NCI-H2227 (cell line): ENCODE measurements around the gene DENND4A.

Source experiments
- DNase-seq: peaks from one replicate; lab custom pipeline; 2025; ENCODE audit not compliant: unreplicated experiment; lab: John Stamatoyannopoulos, UW

Gene DENND4A

GRCh38 chr15:65789759-65790425 is 2.2 kb downstream of the DENND4A start:
- DNase-seq, result no peak

DNA sequence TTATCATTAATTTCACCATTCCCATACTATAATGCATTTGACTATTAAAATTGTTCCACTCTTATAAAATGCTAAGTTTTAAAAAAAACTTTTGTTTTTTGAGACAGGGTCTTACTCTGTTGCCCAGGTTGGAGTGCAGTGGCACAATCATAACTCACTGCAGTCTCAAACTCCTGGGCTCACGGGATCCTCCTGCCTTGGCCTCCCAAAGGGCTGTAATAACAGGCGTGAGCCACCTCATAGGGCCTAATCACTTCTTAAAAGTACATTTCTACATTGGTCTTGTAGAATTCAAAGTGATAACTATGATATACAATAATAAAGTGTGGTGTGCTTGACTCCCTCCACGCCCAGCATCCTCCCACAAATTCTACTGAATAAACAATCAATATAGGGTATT is 3.0 kb downstream of the DENND4A start:
- no peak for DNase-seq

GRCh38 chr15:65787260-65787659 is 4.8 kb downstream of the DENND4A start:
- no peak for DNase-seq

DNA sequence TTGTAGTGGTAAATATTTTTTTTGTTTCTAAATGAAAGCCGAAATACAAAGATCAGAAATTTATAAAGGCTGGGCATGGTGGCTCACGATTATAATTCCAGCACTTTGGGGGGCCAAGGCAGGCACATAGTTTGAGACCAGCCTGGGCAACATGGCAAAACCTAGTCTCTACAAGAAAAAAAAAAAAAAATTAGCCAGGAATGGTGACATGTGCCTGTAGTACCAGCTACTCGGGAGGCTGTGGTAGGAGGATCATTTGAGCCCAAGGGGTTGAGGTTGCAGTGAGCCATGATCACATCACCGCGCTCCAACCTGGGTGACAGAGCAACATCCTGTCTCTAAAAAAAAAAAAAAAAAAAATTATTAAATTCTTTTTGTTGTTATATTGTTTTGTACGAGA is 6.9 kb downstream of the DENND4A start:
- no peak for DNase-seq

DNA sequence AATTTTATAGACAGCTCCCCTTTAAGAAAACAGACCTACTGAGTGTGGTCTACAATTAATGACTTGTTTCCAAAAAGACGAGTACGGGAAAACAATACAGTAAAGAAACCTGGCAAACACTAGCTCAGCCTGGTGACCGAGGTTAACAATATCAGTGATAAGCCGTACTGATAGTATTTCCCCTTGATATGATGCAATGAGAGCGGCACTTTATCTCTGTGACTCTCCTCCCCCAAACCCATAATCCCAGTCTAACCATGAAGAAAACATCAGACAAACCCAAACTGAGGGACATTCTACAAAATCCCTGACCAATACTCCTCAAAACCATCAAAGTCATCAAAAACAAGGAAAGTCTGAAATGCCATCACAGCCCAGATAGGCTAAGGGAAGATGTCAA is 8.2 kb downstream of the DENND4A start:
- DNase-seq, result no peak

DNA sequence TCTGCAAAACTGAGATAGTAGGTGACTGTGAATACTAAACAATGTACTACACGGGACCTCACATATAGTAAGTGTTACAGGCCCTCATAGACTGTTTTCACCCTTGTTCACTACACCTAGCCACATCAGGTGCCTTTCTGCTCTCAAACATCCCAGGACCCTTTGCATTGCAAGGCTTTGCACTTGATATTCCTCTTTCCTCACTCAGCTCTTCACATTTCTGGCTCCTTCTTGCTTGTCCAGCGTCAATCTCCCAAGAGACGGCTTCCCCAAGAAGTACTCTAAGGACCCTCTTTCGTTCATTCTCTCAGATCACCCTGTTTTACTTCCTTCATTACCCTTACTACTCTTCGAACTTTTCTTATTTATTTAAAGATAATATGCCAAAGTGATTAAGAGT is 10.0 kb downstream of the DENND4A start:
- no peak for DNase-seq

GRCh38 chr15:65778701-65779100 is 13.4 kb downstream of the DENND4A start:
- DNase-seq, result peak; percentile 24

DNA sequence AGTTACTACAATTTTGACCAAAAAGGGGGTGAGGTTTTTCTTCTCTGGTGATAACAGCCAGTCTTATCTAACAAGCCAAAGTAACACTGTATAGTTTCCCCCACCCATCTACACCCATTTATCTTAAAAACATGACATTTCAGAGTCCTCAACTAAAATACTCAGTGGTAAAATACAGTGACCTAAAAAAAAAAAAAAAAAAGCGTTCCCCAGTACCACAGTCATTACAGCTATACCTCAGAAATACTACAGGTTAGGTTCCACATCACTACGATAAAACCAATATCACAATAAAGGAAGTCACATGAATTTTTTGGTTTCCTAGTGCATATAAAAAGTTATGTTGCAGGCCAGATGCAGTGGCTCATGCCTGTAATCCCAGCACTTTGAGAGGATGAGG is 13.8 kb downstream of the DENND4A start:
- DNase-seq, result no peak

- no peak for DNase-seq
Measured at GRCh38 chr15:65777843-65778242, 14.2 kb downstream of the DENND4A start.

- no peak for DNase-seq
Measured at GRCh38 chr15:65777053-65777452, 15.0 kb downstream of the DENND4A start.

GRCh38 chr15:65773386-65774111 is 18.5 kb downstream of the DENND4A start:
- no peak for DNase-seq

DNA sequence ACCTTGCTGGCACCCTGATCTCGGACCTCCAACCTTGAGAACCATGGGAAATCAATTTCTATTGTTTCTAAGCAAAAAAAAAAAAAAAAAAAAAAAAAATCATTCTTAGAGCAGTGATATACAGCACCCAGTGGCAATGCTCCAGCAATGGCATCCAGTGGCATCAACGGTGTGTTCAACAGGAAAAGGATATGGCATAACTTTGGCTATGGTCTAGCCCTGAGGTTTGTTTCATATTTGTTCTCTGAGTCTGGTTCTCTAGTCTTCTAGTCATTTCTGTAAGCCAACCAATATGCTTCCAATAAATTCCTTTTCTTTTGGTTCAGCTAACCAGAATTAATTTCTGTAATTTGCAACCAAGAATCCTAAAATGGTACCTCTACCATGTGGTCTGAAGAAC is 19.2 kb downstream of the DENND4A start:
- no peak for DNase-seq

DNA sequence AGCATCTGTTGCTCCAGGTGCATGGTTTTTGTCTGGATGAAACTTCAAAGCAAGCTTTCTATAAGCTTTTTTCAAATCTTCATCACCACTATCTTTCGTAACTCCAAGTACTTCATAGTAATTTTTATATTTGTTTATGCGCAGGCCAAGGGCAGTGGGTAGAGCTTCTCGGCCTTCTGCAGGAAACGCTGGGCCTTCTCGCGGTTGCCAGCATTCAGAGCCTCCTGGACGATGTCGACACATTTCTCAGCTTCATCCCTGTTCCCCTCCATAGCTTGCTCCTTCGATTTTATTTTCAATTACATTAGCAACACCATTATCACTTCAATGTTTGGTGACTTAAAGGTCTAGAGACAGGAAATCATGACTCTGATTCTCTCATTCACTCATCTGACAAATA is 20.2 kb downstream of the DENND4A start:
- DNase-seq, result no peak

DNA sequence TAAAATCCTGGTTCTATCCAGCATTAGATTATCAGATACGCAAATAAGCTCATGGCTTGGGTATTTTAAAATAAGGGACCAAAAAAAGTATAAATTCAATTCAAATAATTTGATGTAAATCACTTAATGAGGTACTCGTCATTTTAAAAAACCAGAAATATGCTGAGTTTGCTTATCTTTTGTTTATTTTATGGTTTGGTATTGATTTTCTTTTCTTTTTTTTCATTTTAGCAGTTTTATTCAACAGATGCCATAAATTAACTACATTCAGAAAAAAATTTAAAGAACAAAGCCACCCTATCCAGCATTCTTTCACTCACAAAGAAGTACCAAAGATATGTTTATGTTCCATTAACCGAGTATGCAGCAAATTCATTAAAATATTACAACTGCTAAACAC is 22.6 kb downstream of the DENND4A start:
- no peak for DNase-seq

GRCh38 chr15:65767895-65768294 is 24.2 kb downstream of the DENND4A start:
- no peak for DNase-seq

DNA sequence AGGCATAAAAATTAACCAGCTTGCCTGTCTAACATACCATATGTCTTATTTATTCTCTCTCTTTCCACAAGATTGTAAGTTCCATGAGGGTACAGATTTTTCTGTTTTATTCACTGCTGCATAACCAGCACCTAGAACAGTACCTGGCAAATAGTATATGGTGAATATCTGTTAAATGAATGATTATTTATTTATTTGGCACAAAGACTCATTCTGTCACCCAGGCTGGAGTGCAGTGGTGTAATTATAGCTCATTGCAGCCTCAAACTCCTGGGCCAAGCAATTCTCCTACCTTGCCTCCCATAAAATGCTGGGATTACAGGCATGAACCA is 24.9 kb downstream of the DENND4A start:
- no peak for DNase-seq

GRCh38 chr15:65766422-65767263 is 25.4 kb downstream of the DENND4A start:
- DNase-seq, result no peak

GRCh38 chr15:65765106-65765505 is 27.0 kb downstream of the DENND4A start:
- DNase-seq, result no peak

DNA sequence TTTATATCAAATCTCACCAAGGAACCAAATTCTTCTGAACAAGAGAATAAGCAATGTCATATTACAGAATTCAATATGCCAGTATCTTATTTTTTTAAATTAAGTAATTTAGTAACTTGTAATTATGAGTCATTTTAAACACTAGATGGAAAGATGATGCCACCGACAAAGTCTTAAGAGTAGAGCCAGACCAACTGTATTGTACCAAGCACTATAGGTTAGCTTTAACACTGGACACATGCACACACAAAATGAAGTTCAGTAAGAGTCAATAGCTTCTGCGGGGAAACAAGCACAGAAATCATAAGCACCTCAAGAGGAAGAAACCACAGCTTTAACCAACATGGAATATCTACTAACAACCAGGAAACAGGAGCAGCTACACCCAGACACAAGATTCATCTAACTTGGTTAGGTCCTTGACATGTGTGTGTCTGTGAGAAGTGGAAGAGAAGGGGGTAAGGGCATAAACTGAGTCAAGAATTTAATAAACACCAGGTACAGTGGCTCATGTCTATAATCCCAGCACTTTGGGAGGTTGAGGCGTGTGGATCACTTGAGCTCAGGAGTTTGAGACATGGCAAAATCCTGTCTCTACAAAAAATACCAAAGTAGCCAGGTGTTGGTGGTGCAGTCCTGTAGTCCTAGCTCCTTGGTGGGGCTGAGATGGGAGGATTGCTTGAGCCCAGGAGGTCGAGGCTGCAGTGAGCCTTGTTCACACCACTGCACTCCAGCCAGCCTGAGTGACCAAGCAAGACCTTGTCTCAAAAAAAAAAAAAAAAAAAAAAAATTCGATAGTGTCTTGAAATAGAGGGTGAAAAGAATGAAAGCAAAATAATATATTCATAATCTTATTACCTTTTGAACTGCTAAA is 28.9 kb downstream of the DENND4A start:
- DNase-seq, result no peak

GRCh38 chr15:65762399-65762798 is 29.7 kb downstream of the DENND4A start:
- no peak for DNase-seq
